Measurements from ENCODE around the gene DYNC1I2.
"Not testable (repeated sequence)": the region's sequence is repeated elsewhere in the genome, so short reads cannot be mapped to it uniquely, and the experiment has no call there.

The DYNC1I2 gene

GRCh38 chr2:171709011-171709685 is 21.9 kb downstream of the DYNC1I2 start:
- intact Hi-C loops (cut with DNase I), result loop anchor here (10.0 kb wide), 1 partner anchor 396 kb away; the partner anchor contains the start of gene DLX2
- no peak for DNase-seq

GRCh38 chr2:171711351-171711750 is 24.1 kb downstream of the DYNC1I2 start:
- intact Hi-C loops (cut with DNase I), result no loop called here
- DNase-seq, result no peak

GRCh38 chr2:171712051-171712450 is 24.8 kb downstream of the DYNC1I2 start:
- no peak for DNase-seq
- intact Hi-C loops (cut with DNase I), result no loop called here

- DNase-seq, result no peak
- intact Hi-C loops (cut with DNase I), result no loop called here
Measured at GRCh38 chr2:171718720-171719119, 31.5 kb downstream of the DYNC1I2 start.

- DNase-seq, result no peak
- intact Hi-C loops (cut with DNase I), result no loop called here
Measured at GRCh38 chr2:171719660-171720059, 32.4 kb downstream of the DYNC1I2 start.

- intact Hi-C loops (cut with DNase I), result no loop called here
- peak in 23 of 42 donors; percentile 9 to 66 (median 33) for DNase-seq
Measured at GRCh38 chr2:171723716-171724683, 36.7 kb downstream of the DYNC1I2 start.

- no peak for DNase-seq
- intact Hi-C loops (cut with DNase I), result no loop called here
Measured at GRCh38 chr2:171726847-171727450, 39.7 kb downstream of the DYNC1I2 start.

- no peak for DNase-seq
- intact Hi-C loops (cut with DNase I), result no loop called here
Measured at GRCh38 chr2:171728989-171729951, 42.0 kb downstream of the DYNC1I2 start.

- intact Hi-C loops (cut with DNase I), result no loop called here
- DNase-seq, result no peak
Measured at GRCh38 chr2:171729952-171730317, 42.7 kb downstream of the DYNC1I2 start.

- intact Hi-C loops (cut with DNase I), result no loop called here
- DNase-seq, result no peak
Measured at GRCh38 chr2:171735991-171736710, 48.9 kb downstream of the DYNC1I2 start.

- intact Hi-C loops (cut with DNase I), result no loop called here
Measured at GRCh38 chr2:171741189-171741588, 53.9 kb downstream of the DYNC1I2 start.

GRCh38 chr2:171742760-171743159 is 55.5 kb downstream of the DYNC1I2 start:
- intact Hi-C loops (cut with DNase I), result no loop called here
- DNase-seq, result no peak

More at GRCh38 chr2:171741189-171741588, 53.9 kb downstream of the DYNC1I2 start:
- no peak for DNase-seq

GRCh38 chr2:171745141-171745540 is 57.9 kb downstream of the DYNC1I2 start:
- intact Hi-C loops (cut with DNase I), result no loop called here
- DNase-seq, result no peak

GRCh38 chr2:171745806-171746205 is 58.5 kb downstream of the DYNC1I2 start:
- DNase-seq, result no peak
- intact Hi-C loops (cut with DNase I), result no loop called here

- intact Hi-C loops (cut with DNase I), result no loop called here
Measured at GRCh38 chr2:171747371-171747770, 60.1 kb downstream of the DYNC1I2 start.

GRCh38 chr2:171754254-171754939 is 67.1 kb downstream of the DYNC1I2 start:
- intact Hi-C loops (cut with DNase I), result no loop called here
- no peak for DNase-seq

More at GRCh38 chr2:171747371-171747770, 60.1 kb downstream of the DYNC1I2 start:
- DNase-seq, result no peak

GRCh38 chr2:171758762-171759161 is 71.5 kb downstream of the DYNC1I2 start:
- intact Hi-C loops (cut with DNase I), result not testable (repeated sequence)

More at GRCh38 chr2:171758762-171759161, 71.5 kb downstream of the DYNC1I2 start:
- not testable (repeated sequence) for DNase-seq

Data from head of caudate nucleus (tissue), 42 donors.